HepG2 (cell line): ENCODE measurements around the gene ATP5MG. TPM values are rescaled to one million over a fixed set of nuclear protein-coding genes. Genes with fewer than 3 reads are reported as not detected.

ENCODE experiments used
- ATF7 ChIP-seq, 2 experiments: fragments of 450-650 bp in 1 of 2; sonication (generic) in 1 of 2; formaldehyde crosslinking in 1 of 2; IDR thresholded peaks; 2 replicates each; pipeline versions ENCODE4 v1.4.0 to v1.6.1; 2016 to 2020; ENCODE audit warnings: antibody characterized with exemption in 1 of 2, mild to moderate bottlenecking in 1 of 2, missing genetic modification reagents in 1 of 2
- HMG20A ChIP-seq: IDR thresholded peaks from 2 replicates; pipeline ENCODE4 v1.6.1; 2016; ENCODE audit warnings: borderline replicate concordance
- HOXA3 ChIP-seq: sonication (generic); formaldehyde crosslinking; IDR thresholded peaks from 2 replicates; pipeline ENCODE4 v1.5.0; 2020; ENCODE audit warnings: missing genetic modification reagents
- NFKBIZ ChIP-seq: IDR thresholded peaks from 2 replicates; pipeline ENCODE4 v1.6.1; 2018; ENCODE audit warnings: missing genetic modification reagents, missing compliant biosample characterization
- PAWR ChIP-seq: sonication (generic); formaldehyde crosslinking; IDR thresholded peaks from 2 replicates; pipeline ENCODE4 v1.4.0; 2020; ENCODE audit warnings: missing genetic modification reagents, mild to moderate bottlenecking, borderline replicate concordance
- ZNF20 ChIP-seq: sonication (generic); formaldehyde crosslinking; IDR thresholded peaks from 2 replicates; pipeline ENCODE4 v1.4.0; 2020; ENCODE audit warnings: mild to moderate bottlenecking, moderate library complexity, missing genetic modification reagents
- ZNF333 ChIP-seq: sonication (generic); formaldehyde crosslinking; IDR thresholded peaks from 2 replicates; pipeline ENCODE4 v1.4.0; 2020; ENCODE audit warnings: mild to moderate bottlenecking, missing genetic modification reagents, borderline replicate concordance
- ZNF777 ChIP-seq: sonication (generic); formaldehyde crosslinking; IDR thresholded peaks from 2 replicates; pipeline ENCODE4 v1.4.0; 2020; ENCODE audit warnings: missing genetic modification reagents
- polyA plus RNA-seq, 8 experiments: library from polyadenylated mRNA; depleted of rRNA in 3 of 8; stranded (reverse) in 7 of 8; unstranded in 1 of 8; fragments of >200 nt; fragmentation: Illumina TruSeq in 4 of 8; extraction: Trizol in 4 of 8; gene quantifications; 2 replicates each; pipeline versions ENCODE4 v1.2.1 to v1.2.3, GENCODE V29; 2011 to 2016; ENCODE audit warnings: low read depth in 4 of 8, missing spikeins in 1 of 8, mixed read lengths in 1 of 8; ENCODE audit not compliant: insufficient read depth in 1 of 8
- total RNA-seq, 5 experiments: library from RNA; depleted of rRNA; stranded (reverse); fragments of >200 nt; fragmentation: Illumina TruSeq; extraction: Trizol; gene quantifications; 2 replicates each; pipeline ENCODE4 v1.2.3, GENCODE V29; 2016; ENCODE audit warnings: low read depth in 1 of 5
- TF ChIP-seq, protein P1 (sequence below): sonication (generic); formaldehyde crosslinking; IDR thresholded peaks from 2 replicates; pipeline ENCODE4 v1.8.1; 2023; ENCODE audit warnings: missing genetic modification reagents, mild to moderate bottlenecking, borderline replicate concordance
- TF ChIP-seq, protein P2 (sequence below): sonication (generic); formaldehyde crosslinking; IDR thresholded peaks from 2 replicates; pipeline ENCODE4 v1.5.0; 2020; ENCODE audit warnings: missing genetic modification reagents
- TF ChIP-seq, protein P3 (sequence below): sonication (generic); formaldehyde crosslinking; conservative IDR thresholded peaks from 2 replicates; pipeline ENCODE4 v1.8.0; 2022; ENCODE audit warnings: low read depth, missing genetic modification reagents
- TF ChIP-seq, protein P4 (sequence below): fragments of 450-650 bp; IDR thresholded peaks from 2 replicates; pipeline ENCODE4 v1.6.1; 2017
- TF ChIP-seq, protein P5 (sequence below): sonication (generic); formaldehyde crosslinking; IDR thresholded peaks from 2 replicates; pipeline ENCODE4 v1.4.0; 2020; ENCODE audit warnings: missing genetic modification reagents, mild to moderate bottlenecking, borderline replicate concordance
- TF ChIP-seq, protein P6 (sequence below), 2 experiments: fragments of 450-650 bp in 1 of 2; sonication (generic) in 1 of 2; formaldehyde crosslinking in 1 of 2; IDR thresholded peaks; 2 replicates each; pipeline versions ENCODE4 v1.6.1 to v1.8.0; 2016 to 2022; ENCODE audit warnings: antibody characterized with exemption in 1 of 2, mild to moderate bottlenecking in 1 of 2, missing genetic modification reagents in 1 of 2

The ATP5MG gene
- total and polyA plus RNA-seq, 2 of the 13 experiments (the other 11 are each of a cell fraction or from before 2014, with no cell fraction given), result 260 to 320 TPM

DNA sequence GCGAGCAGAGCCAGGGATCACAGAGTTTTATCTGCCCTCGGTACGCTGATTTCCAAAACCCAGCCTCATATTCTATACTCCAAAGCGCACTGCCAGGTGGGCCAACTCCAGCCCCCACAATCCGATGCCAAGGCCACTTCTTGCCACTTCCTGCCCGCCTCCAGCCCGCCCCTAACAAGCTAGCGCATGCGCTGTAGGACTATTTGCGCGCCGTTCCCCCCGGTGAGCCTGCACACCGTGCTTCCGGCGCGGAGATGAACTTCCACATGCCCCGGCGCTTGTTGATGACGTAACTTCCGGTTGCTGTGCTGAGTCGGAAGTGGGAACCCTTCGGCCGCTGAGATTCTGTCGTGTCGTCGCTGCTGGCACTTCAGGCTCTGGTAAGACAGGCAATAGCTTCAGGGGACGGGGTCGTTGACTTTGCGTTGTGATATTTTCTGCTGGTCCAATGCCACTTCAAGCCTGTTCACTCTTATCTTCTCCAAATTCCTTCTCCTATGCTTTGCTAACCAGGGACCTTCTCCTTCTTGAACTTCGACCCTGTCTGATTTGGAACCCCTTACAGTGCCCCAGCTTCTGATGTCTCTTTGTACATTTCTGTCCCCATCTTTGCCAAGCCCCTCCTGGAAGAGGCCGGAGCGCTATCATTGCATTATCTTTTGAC lies 42.0 kb upstream of the ATP5MG start, which contains the start of gene UBE4A (continued):
- TF ChIP-seq HOXA3 (CRISPR knock-in tag), result peak; percentile 97
- no peak for TF ChIP-seq ZNF333 (CRISPR knock-in tag)
- TF ChIP-seq, protein P1, sequence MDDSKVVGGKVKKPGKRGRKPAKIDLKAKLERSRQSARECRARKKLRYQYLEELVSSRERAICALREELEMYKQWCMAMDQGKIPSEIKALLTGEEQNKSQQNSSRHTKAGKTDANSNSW (CRISPR knock-in tag), result no peak
- no peak for TF ChIP-seq PAWR (CRISPR knock-in tag)
- TF ChIP-seq, protein P2, sequence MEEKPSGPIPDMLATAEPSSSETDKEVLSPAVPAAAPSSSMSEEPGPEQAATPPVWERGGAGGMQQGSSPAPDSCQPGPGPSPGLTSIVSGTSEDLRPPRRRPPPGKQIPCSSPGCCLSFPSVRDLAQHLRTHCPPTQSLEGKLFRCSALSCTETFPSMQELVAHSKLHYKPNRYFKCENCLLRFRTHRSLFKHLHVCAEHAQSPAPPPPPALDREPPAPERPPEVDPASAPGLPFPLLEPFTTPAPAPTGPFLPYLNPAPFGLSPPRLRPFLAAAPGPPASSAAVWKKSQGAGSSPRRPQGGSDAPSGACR (CRISPR knock-in tag), result no peak
- peak; percentile 55; the same call in 1 of the 2 replicates for TF ChIP-seq ZNF777 (CRISPR knock-in tag)
- no peak for TF ChIP-seq ZNF20 (CRISPR knock-in tag)
- TF ChIP-seq, protein P3, sequence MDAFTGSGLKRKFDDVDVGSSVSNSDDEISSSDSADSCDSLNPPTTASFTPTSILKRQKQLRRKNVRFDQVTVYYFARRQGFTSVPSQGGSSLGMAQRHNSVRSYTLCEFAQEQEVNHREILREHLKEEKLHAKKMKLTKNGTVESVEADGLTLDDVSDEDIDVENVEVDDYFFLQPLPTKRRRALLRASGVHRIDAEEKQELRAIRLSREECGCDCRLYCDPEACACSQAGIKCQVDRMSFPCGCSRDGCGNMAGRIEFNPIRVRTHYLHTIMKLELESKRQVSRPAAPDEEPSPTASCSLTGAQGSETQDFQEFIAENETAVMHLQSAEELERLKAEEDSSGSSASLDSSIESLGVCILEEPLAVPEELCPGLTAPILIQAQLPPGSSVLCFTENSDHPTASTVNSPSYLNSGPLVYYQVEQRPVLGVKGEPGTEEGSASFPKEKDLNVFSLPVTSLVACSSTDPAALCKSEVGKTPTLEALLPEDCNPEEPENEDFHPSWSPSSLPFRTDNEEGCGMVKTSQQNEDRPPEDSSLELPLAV (CRISPR knock-in tag), result no peak
- TF ChIP-seq, protein P4, sequence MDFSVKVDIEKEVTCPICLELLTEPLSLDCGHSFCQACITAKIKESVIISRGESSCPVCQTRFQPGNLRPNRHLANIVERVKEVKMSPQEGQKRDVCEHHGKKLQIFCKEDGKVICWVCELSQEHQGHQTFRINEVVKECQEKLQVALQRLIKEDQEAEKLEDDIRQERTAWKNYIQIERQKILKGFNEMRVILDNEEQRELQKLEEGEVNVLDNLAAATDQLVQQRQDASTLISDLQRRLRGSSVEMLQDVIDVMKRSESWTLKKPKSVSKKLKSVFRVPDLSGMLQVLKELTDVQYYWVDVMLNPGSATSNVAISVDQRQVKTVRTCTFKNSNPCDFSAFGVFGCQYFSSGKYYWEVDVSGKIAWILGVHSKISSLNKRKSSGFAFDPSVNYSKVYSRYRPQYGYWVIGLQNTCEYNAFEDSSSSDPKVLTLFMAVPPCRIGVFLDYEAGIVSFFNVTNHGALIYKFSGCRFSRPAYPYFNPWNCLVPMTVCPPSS, result no peak
- TF ChIP-seq, protein P5, sequence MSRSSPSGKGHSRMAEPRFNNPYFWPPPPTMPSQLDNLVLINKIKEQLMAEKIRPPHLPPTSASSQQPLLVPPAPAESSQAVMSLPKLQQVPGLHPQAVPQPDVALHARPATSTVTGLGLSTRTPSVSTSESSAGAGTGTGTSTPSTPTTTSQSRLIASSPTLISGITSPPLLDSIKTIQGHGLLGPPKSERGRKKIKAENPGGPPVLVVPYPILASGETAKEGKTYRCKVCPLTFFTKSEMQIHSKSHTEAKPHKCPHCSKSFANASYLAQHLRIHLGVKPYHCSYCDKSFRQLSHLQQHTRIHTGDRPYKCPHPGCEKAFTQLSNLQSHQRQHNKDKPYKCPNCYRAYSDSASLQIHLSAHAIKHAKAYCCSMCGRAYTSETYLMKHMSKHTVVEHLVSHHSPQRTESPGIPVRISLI, result no peak
- peak; percentile 9; the same call in 1 of the 2 replicates for TF ChIP-seq HMG20A (CRISPR knock-in tag)
- TF ChIP-seq, protein P6, sequence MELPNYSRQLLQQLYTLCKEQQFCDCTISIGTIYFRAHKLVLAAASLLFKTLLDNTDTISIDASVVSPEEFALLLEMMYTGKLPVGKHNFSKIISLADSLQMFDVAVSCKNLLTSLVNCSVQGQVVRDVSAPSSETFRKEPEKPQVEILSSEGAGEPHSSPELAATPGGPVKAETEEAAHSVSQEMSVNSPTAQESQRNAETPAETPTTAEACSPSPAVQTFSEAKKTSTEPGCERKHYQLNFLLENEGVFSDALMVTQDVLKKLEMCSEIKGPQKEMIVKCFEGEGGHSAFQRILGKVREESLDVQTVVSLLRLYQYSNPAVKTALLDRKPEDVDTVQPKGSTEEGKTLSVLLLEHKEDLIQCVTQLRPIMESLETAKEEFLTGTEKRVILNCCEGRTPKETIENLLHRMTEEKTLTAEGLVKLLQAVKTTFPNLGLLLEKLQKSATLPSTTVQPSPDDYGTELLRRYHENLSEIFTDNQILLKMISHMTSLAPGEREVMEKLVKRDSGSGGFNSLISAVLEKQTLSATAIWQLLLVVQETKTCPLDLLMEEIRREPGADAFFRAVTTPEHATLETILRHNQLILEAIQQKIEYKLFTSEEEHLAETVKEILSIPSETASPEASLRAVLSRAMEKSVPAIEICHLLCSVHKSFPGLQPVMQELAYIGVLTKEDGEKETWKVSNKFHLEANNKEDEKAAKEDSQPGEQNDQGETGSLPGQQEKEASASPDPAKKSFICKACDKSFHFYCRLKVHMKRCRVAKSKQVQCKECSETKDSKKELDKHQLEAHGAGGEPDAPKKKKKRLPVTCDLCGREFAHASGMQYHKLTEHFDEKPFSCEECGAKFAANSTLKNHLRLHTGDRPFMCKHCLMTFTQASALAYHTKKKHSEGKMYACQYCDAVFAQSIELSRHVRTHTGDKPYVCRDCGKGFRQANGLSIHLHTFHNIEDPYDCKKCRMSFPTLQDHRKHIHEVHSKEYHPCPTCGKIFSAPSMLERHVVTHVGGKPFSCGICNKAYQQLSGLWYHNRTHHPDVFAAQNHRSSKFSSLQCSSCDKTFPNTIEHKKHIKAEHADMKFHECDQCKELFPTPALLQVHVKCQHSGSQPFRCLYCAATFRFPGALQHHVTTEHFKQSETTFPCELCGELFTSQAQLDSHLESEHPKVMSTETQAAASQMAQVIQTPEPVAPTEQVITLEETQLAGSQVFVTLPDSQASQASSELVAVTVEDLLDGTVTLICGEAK (IDR thresholded peaks at IDR 0.05), result peak; percentile 94
- TF ChIP-seq, protein P6 (CRISPR knock-in tag; IDR thresholded peaks at IDR 0.05), result no peak
- no peak for TF ChIP-seq NFKBIZ (CRISPR knock-in tag)
- TF ChIP-seq ATF7 (IDR thresholded peaks at IDR 0.05), result peak; percentile 98
- no peak; the same call in 1 of the 2 replicates for TF ChIP-seq ATF7 (CRISPR knock-in tag; IDR thresholded peaks at IDR 0.05)
